Urinary bladder (tissue), 4 donors: ENCODE data around the gene PSMC5. TPM values are rescaled to one million over a fixed set of nuclear protein-coding genes. Genes with fewer than 3 reads are reported as not detected.
A peak's percentile ranks its signal among the peaks of the same experiment; 100 is the strongest.

ENCODE experiments used
- DNase-seq: peaks from one replicate; pipeline ENCODE4 v3.0.0-alpha.2; 2015; ENCODE audit errors: extremely low spot score
- H3K27ac ChIP-seq: one replicate; pipeline ENCODE4 v1.5.1; 2013; ENCODE audit warnings: low read depth, mild to moderate bottlenecking, moderate library complexity
- H3K36me3 ChIP-seq: one replicate; pipeline ENCODE4 v1.6.1; 2013; ENCODE audit warnings: mild to moderate bottlenecking, moderate library complexity; ENCODE audit not compliant: insufficient read depth
- H3K4me1 ChIP-seq: one replicate; pipeline ENCODE4 v1.6.1; 2013; ENCODE audit warnings: mild to moderate bottlenecking, moderate library complexity; ENCODE audit not compliant: insufficient read depth
- H3K4me3 ChIP-seq: one replicate; pipeline ENCODE4 v1.5.1; 2013; ENCODE audit warnings: low read depth, low read length
- WGBS: extraction: QIAGEN DNeasy Blood & Tissue Kit; methylation state at CpG from one replicate; pipeline ENCODE4 v1.1.7; 2013; 5-methylcytosine and 5-hydroxymethylcytosine counted together
- polyA plus RNA-seq: library from polyadenylated mRNA; stranded (reverse); fragments of 200-250 nt; gene quantifications from one replicate; pipeline ENCODE4 v1.2.3, GENCODE V29; 2013
- total RNA-seq: library from RNA; depleted of rRNA; stranded (reverse); fragments of >200 nt; gene quantifications from one replicate; pipeline ENCODE4 v1.2.3, GENCODE V29; 2014
- donor health status: healthy with polysubstance abuse.
- donor health status: healthy.

Gene PSMC5
- total and polyA plus RNA-seq, 2 donors = 25.2 to 183 TPM

GRCh38 chr17:63805591-63805990 is 21.6 kb upstream of the PSMC5 start:
- Histone ChIP-seq H3K4me1 (no peaks in the 10 kb centered on the region), H3K36me3 (peaks cover 20% of the 10 kb centered on the region), H3K4me3 (no peak overlapping the region), H3K27ac (no peak overlapping the region)
- DNase-seq = no peak
- 74% methylated on average over 2 of the region's 2 CpGs for WGBS

GRCh38 chr17:63809970-63810369 is 17.3 kb upstream of the PSMC5 start:
- 94% methylated on average over 9 of the region's 9 CpGs for WGBS
- H3K36me3 ChIP-seq = peaks cover 17% of the 10 kb centered on the region

DNA sequence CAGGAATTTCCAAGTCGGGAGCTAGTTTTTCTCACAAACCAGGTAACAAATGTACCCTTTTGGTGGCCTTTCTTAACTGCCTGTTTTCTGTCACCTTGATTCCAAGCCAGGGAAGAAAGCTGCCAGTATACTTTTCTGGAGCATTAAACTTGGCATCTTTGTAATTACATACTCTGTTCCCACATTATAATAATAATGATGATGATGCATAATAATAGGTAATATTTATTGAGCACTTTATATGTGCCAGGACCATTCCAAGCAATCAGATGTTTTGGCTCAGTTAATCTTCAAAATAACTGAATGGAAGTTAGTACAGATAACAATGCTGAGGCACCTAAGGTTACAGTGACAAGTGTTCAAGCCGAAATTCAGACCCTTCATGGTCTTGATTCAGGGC is 11.1 kb upstream of the PSMC5 start:
- Histone ChIP-seq H3K27ac (no peak overlapping the region), H3K4me3 (no peak overlapping the region), H3K36me3 (peaks cover 15% of the 10 kb centered on the region), H3K4me1 (no peaks in the 10 kb centered on the region)
- WGBS = 93% methylated on average over 2 of the region's 2 CpGs
- DNase-seq = no peak

More at GRCh38 chr17:63809970-63810369, 17.3 kb upstream of the PSMC5 start:
- H3K4me1 ChIP-seq = no peaks in the 10 kb centered on the region
- H3K4me3 ChIP-seq = no peak overlapping the region
- DNase-seq = no peak
- no peak overlapping the region for H3K27ac ChIP-seq

GRCh38 chr17:63816669-63817068 is 10.6 kb upstream of the PSMC5 start:
- H3K4me1 ChIP-seq = no peaks in the 10 kb centered on the region
- DNase-seq = no peak
- no peak overlapping the region for H3K4me3 ChIP-seq
- peaks cover 11% of the 10 kb centered on the region for H3K36me3 ChIP-seq
- 91% methylated on average over 4 of the region's 4 CpGs for WGBS
- H3K27ac ChIP-seq = no peak overlapping the region

GRCh38 chr17:63817736-63818385 is 9.4 kb upstream of the PSMC5 start:
- H3K36me3 ChIP-seq = peaks cover 10% of the 10 kb centered on the region
- H3K4me1 ChIP-seq = no peaks in the 10 kb centered on the region
- no peak overlapping the region for H3K27ac ChIP-seq
- no peak for DNase-seq
- no peak overlapping the region for H3K4me3 ChIP-seq
- whole genome bisulfite sequencing = 93% methylated on average over 27 of the region's 27 CpGs

DNA sequence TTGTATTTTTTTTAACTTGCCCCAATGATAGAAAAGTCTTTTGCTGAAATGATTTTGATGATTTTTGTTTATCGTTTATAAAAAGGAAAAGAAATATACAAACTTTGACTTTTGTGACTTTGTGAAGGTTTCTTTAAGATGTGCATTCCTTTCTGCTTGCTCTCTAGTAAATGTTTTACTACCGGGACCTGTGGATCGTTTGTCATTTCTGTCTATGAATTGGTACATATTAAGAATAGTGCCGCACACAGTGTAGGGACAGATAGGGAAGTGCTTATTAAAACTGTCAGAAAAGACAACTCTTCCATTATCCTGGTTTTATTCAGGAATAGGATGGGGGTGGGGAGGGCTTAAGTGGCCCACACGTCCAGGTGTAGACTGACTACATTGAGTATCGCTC is 8.1 kb upstream of the PSMC5 start:
- peaks cover 10% of the 10 kb centered on the region for H3K36me3 ChIP-seq

GRCh38 chr17:63819585-63820537 is 7.4 kb upstream of the PSMC5 start:
- H3K36me3 ChIP-seq = peaks cover 10% of the 10 kb centered on the region
- WGBS = 74% methylated on average over 21 of the region's 21 CpGs
- H3K4me3 ChIP-seq = no peak overlapping the region
- no peak for DNase-seq
- no peak overlapping the region for H3K27ac ChIP-seq
- H3K4me1 ChIP-seq = no peaks in the 10 kb centered on the region

More for the DNA sequence above, 8.1 kb upstream of the PSMC5 start:
- H3K27ac ChIP-seq = no peak overlapping the region
- DNase-seq = no peak
- WGBS = 68% methylated on average over 6 of the region's 6 CpGs
- H3K4me3 ChIP-seq = no peak overlapping the region
- H3K4me1 ChIP-seq = no peaks in the 10 kb centered on the region

DNA sequence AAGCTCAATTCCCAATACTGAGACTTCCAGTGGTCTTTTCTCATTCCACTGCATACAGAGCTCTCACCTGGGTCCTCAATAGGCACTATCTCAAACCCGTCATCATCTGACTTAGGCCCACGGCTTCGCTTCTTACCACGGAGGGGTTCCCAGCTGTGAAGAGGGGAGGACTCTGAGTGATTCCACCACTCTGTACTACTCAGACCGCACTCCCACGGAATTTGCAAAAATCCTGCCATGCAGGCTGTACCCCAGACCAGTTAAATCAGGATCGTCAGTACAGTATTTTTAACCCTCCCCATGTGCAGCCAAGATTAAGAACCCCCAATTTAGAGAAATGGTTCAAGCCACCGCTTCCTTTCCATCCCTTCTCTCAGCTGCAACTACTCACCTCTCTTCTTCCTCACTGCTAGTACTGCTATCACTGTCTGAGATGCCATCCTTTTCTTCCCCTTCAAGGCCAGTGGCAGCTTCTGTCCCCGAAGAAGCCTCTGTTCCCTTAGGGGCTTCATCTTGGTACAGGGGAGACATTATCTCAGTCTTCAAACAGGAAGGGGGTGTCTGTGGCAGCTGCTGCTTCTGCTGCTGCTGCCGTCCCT is 6.2 kb upstream of the PSMC5 start:
- no peak for DNase-seq
- H3K36me3 ChIP-seq = peaks cover 10% of the 10 kb centered on the region

GRCh38 chr17:63821804-63822203 is 5.4 kb upstream of the PSMC5 start:
- peaks cover 10% of the 10 kb centered on the region for H3K36me3 ChIP-seq

More for the DNA sequence above, 6.2 kb upstream of the PSMC5 start:
- 86% methylated on average over 10 of the region's 10 CpGs for WGBS
- no peak overlapping the region for H3K4me3 ChIP-seq
- no peaks in the 10 kb centered on the region for H3K4me1 ChIP-seq
- H3K27ac ChIP-seq = no peak overlapping the region

GRCh38 chr17:63822537-63822936 is 4.7 kb upstream of the PSMC5 start:
- Histone ChIP-seq H3K4me3 (no peak overlapping the region), H3K36me3 (peaks cover 9% of the 10 kb centered on the region), H3K27ac (no peak overlapping the region), H3K4me1 (no peaks in the 10 kb centered on the region)
- DNase-seq = no peak

More at GRCh38 chr17:63821804-63822203, 5.4 kb upstream of the PSMC5 start:
- Histone ChIP-seq H3K27ac (no peak overlapping the region), H3K4me1 (no peaks in the 10 kb centered on the region), H3K4me3 (no peak overlapping the region)
- WGBS = 76% methylated on average over 6 of the region's 6 CpGs
- DNase-seq = no peak

GRCh38 chr17:63823659-63824331 is 3.4 kb upstream of the PSMC5 start:
- Histone ChIP-seq H3K4me1 (no peaks in the 10 kb centered on the region), H3K36me3 (peaks cover 5% of the 10 kb centered on the region), H3K27ac (no peak overlapping the region), H3K4me3 (no peak overlapping the region)
- no peak for DNase-seq
- WGBS = 94% methylated on average over 13 of the region's 13 CpGs

- H3K4me1 ChIP-seq = no peaks in the 10 kb centered on the region
- H3K36me3 ChIP-seq = peaks cover 4% of the 10 kb centered on the region
- 94% methylated on average over 9 of the region's 9 CpGs for WGBS
- no peak for DNase-seq
- H3K4me3 ChIP-seq = no peak overlapping the region
- H3K27ac ChIP-seq = no peak overlapping the region
Measured at GRCh38 chr17:63824362-63824761, 2.9 kb upstream of the PSMC5 start.

DNA sequence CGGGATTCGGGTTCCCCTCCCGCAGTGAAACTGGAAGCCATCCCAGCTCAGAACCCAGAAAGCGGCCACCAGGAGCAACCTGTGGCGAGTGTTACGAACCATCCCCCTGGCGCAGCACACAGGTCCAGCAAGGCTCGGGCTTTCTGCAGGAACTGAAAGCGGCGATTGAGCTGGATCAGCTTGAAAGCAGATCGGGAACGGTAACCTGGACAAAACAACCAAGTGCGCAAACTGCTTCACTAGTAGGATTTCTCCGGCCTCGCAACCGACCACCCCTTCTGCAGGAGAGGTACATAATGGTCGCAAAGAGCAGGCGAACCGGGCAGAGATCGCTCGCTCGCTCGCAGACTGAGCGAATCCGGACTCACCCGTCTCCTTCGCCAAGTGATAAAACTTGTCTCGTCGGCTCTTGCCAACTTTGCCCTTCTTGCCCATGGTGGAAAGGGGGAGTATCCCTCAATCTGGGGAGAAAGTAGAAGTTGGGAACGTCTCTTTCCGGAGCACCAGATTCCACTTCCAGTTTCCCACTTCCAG is 696 bp upstream of the PSMC5 start:
- Histone ChIP-seq H3K27ac (peak overlapping the region; percentile 70), H3K4me1 (no peaks in the 10 kb centered on the region), H3K4me3 (peak overlapping the region; percentile 70), H3K36me3 (no peaks in the 10 kb centered on the region)
- DNase-seq = no peak
- under 1% methylated on average over 31 of the region's 31 CpGs for WGBS
